Naive B cell (primary cell): ENCODE data around the gene MAB21L3. TPM values are rescaled to one million over a fixed set of nuclear protein-coding genes. Genes with fewer than 3 reads are reported as not detected.

Experiments used
- ATAC-seq, 2 donors: fragments of 150-1000 bp; cut with Tn5 transposase; 2 replicates each; pipeline ENCODE4 v1.10.0; 2021; ENCODE audit warnings: low read depth in 2 of 2, mild to moderate bottlenecking in 2 of 2, moderate library complexity in 2 of 2
- DNase-seq: peaks from one replicate; pipeline ENCODE4 v3.0.0; 2022
- H3K27ac Mint-ChIP-seq, 6 donors: one replicate each; pipeline ENCODE4 v1.8.0; 2020 to 2022; ENCODE audit warnings: mild to moderate bottlenecking in 6 of 6, mixed read lengths in 6 of 6, moderate library complexity in 5 of 6, inconsistent platforms in 2 of 6
- H3K27me3 Mint-ChIP-seq, 3 donors: one replicate each; pipeline ENCODE4 v1.8.0; 2021 to 2022; ENCODE audit warnings: mixed read lengths in 3 of 3, mild to moderate bottlenecking in 1 of 3
- H3K36me3 Mint-ChIP-seq, 2 donors: one replicate each; pipeline ENCODE4 v1.8.0; 2020 to 2022; ENCODE audit warnings: mixed read lengths in 2 of 2, inconsistent platforms in 1 of 2, mild to moderate bottlenecking in 1 of 2
- H3K4me1 Mint-ChIP-seq, 3 donors: one replicate each; pipeline ENCODE4 v1.8.0; 2020 to 2022; ENCODE audit warnings: mixed read lengths in 3 of 3, inconsistent platforms in 1 of 3, mild to moderate bottlenecking in 1 of 3, moderate library complexity in 1 of 3
- H3K4me3 Mint-ChIP-seq, 8 donors: one replicate each; pipeline ENCODE4 v1.8.0; 2020 to 2022; ENCODE audit warnings: mild to moderate bottlenecking in 8 of 8, mixed read lengths in 8 of 8, moderate library complexity in 8 of 8, inconsistent platforms in 2 of 8
- H3K9me3 Mint-ChIP-seq, 7 donors: one replicate each; pipeline ENCODE4 v1.8.0; 2020 to 2022; ENCODE audit warnings: mixed read lengths in 7 of 7, mild to moderate bottlenecking in 5 of 7, inconsistent platforms in 2 of 7, moderate library complexity in 1 of 7
- polyA plus RNA-seq, 6 donors: library from polyadenylated mRNA; unstranded; fragments of 300-500 nt; fragmentation: Illumina TruSeq; gene quantifications; one replicate each; pipeline ENCODE4 v1.2.3, GENCODE V29; 2021; ENCODE audit warnings: low read depth in 6 of 6

Gene MAB21L3
- polyA plus RNA-seq, 6 donors from 2014 or later = 0.08 TPM; not detected in 5

- Mint-ChIP-seq H3K27me3 (peaks cover 18 to 23% (median 21%) of the 10 kb centered on the region in 3 donors), H3K36me3 (no peaks in the 10 kb centered on the region)
Observed at GRCh38 chr1:116178837-116179236, 67.6 kb downstream of the MAB21L3 start.

GRCh38 chr1:116179419-116179818, 68.2 kb downstream of the MAB21L3 start:
- Mint-ChIP-seq H3K9me3 (peaks cover 0 to 2% (median 0%) of the 10 kb centered on the region in 7 donors), H3K36me3 (no peaks in the 10 kb centered on the region), H3K4me1 (no peaks in the 10 kb centered on the region)

More at GRCh38 chr1:116178837-116179236, 67.6 kb downstream of the MAB21L3 start:
- H3K4me1 Mint-ChIP-seq = no peaks in the 10 kb centered on the region
- peaks cover 0 to 2% (median 0%) of the 10 kb centered on the region in 7 donors for H3K9me3 Mint-ChIP-seq
- no peak overlapping the region for H3K27ac Mint-ChIP-seq
- ATAC-seq (no peak), DNase-seq (no peak)
- no peak overlapping the region for H3K4me3 Mint-ChIP-seq

GRCh38 chr1:116179964-116180363, 68.8 kb downstream of the MAB21L3 start:
- H3K9me3 Mint-ChIP-seq = peaks cover 0 to 2% (median 0%) of the 10 kb centered on the region in 7 donors
- H3K27me3 Mint-ChIP-seq = peaks cover 21 to 27% (median 22%) of the 10 kb centered on the region in 3 donors
- no peak overlapping the region for H3K4me3 Mint-ChIP-seq
- ATAC-seq = no peak
- DNase-seq = no peak
- no peaks in the 10 kb centered on the region for H3K36me3 Mint-ChIP-seq
- H3K27ac Mint-ChIP-seq = no peak overlapping the region
- no peaks in the 10 kb centered on the region for H3K4me1 Mint-ChIP-seq

More at GRCh38 chr1:116179419-116179818, 68.2 kb downstream of the MAB21L3 start:
- Mint-ChIP-seq H3K27ac (no peak overlapping the region), H3K4me3 (no peak overlapping the region), H3K27me3 (peaks cover 21 to 27% (median 22%) of the 10 kb centered on the region in 3 donors)
- DNase-seq (no peak), ATAC-seq (no peak)

- H3K36me3 Mint-ChIP-seq = no peaks in the 10 kb centered on the region
- H3K4me3 Mint-ChIP-seq = no peak overlapping the region
- ATAC-seq (no peak), DNase-seq (no peak)
- peaks cover 0 to 2% (median 0%) of the 10 kb centered on the region in 7 donors for H3K9me3 Mint-ChIP-seq
- H3K4me1 Mint-ChIP-seq = no peaks in the 10 kb centered on the region
- H3K27ac Mint-ChIP-seq = no peak overlapping the region
- peaks cover 21 to 27% (median 22%) of the 10 kb centered on the region in 3 donors for H3K27me3 Mint-ChIP-seq
Observed at GRCh38 chr1:116182019-116182714, 71.0 kb downstream of the MAB21L3 start.

Other genes with a start within 250 kb of the MAB21L3 start
- under 1 TPM in 4 of 6 donors, not detected in 2; 0.13 to 0.53 (median 0.25) TPM for gene SLC22A15, start 134.9 kb upstream of the MAB21L3 start, polyA plus RNA-seq